ENCODE results near the gene FGF12.

GRCh38 chr3:192273697-192274010, 453.7 kb downstream of the FGF12 start:
- no peak for TF ChIP-seq JUND (IDR thresholded peaks at IDR 0.05)
- no peak for TF ChIP-seq CTCF (IDR thresholded peaks at IDR 0.05)
- TF ChIP-seq POLR2AphosphoS5 (IDR thresholded peaks at IDR 0.05; ENCODE audit: low read depth, low read length): no peak
- no peak for TF ChIP-seq SIN3A (IDR thresholded peaks at IDR 0.05; ENCODE audit: borderline replicate concordance, low read depth, low read length)
- no peak for TF ChIP-seq FOXJ3 (CRISPR knock-in tag; IDR thresholded peaks at IDR 0.05)
- no peak for TF ChIP-seq EP300 (IDR thresholded peaks at IDR 0.05; ENCODE audit: borderline replicate concordance in 1 of 2, low read depth in 1 of 2, low read length in 1 of 2)
- TF ChIP-seq, protein P1, sequence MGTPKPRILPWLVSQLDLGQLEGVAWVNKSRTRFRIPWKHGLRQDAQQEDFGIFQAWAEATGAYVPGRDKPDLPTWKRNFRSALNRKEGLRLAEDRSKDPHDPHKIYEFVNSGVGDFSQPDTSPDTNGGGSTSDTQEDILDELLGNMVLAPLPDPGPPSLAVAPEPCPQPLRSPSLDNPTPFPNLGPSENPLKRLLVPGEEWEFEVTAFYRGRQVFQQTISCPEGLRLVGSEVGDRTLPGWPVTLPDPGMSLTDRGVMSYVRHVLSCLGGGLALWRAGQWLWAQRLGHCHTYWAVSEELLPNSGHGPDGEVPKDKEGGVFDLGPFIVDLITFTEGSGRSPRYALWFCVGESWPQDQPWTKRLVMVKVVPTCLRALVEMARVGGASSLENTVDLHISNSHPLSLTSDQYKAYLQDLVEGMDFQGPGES (IDR thresholded peaks at IDR 0.05; ENCODE audit: low read depth, low read length): no peak
- no peak for TF ChIP-seq SMC3 (IDR thresholded peaks at IDR 0.05; ENCODE audit: low read depth, low read length)
